ENCODE data around the gene HSD3B2.

HSD3B2 gene

DNA sequence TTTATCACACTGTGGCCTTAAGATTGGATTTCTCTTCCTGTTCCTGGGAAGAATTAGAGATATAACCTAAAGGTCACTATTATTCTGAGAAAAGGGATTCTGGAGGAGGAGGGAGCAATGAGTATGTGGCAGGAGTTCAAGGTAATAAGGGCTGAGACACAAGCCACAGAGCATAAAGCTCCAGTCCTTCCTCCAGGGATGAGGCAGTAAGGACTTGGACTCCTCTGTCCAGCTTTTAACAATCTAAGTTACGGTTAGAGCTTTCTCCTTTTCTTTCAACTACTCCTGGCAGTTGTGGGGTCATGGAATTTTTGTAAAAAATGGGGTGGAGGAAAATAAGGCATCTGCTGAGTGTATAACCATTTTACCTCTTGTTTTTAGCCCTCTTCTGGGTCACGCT, at the start of gene HSD3B2:
Gene HSD3B2 (plus strand): TSS at position 201 of the 400 bp plus-strand sequence. CDS start 270 bp downstream, outside the sequence.
- TF ChIP-seq, protein P1, sequence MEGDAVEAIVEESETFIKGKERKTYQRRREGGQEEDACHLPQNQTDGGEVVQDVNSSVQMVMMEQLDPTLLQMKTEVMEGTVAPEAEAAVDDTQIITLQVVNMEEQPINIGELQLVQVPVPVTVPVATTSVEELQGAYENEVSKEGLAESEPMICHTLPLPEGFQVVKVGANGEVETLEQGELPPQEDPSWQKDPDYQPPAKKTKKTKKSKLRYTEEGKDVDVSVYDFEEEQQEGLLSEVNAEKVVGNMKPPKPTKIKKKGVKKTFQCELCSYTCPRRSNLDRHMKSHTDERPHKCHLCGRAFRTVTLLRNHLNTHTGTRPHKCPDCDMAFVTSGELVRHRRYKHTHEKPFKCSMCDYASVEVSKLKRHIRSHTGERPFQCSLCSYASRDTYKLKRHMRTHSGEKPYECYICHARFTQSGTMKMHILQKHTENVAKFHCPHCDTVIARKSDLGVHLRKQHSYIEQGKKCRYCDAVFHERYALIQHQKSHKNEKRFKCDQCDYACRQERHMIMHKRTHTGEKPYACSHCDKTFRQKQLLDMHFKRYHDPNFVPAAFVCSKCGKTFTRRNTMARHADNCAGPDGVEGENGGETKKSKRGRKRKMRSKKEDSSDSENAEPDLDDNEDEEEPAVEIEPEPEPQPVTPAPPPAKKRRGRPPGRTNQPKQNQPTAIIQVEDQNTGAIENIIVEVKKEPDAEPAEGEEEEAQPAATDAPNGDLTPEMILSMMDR (IDR thresholded peaks at IDR 0.05; ENCODE audit: low read depth, low read length), result no peak
- DNase-seq, result no peak

DNA sequence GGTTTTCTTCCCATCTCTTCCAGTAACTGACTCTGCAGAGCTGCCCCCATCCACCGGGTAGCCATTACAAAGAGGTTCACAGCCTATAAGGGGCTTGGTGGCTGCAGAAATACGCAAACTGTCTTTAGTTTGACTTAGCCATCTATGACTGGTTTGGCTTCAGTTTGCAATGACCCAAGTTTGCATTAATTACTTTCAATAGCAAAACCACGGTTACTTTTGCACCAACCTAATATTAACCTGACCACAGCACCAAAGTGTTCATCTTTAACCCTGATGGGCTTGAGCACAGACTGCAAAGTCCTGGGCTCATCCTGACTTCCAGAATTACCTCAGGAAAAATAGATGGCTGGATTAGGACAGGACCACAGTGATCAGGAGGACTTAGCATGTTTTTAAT, 48.5 kb upstream of the HSD3B2 start:
- TF ChIP-seq, protein P1 (IDR thresholded peaks at IDR 0.05; ENCODE audit: low read depth, low read length), result no peak
- H3K4me3 ChIP-seq (ENCODE audit: low read depth, low read length), result no peak overlapping the region
- DNase-seq, result no peak
- no peaks in the 10 kb centered on the region for H3K36me3 ChIP-seq
- H3K27ac ChIP-seq, result no peak overlapping the region
- no peaks in the 10 kb centered on the region for H3K9me3 ChIP-seq (ENCODE audit: severe bottlenecking)
- H3K27me3 ChIP-seq (ENCODE audit: insufficient read depth, low read depth, severe bottlenecking), result no peaks in the 10 kb centered on the region

More for the DNA sequence above, at the start of gene HSD3B2:
- Histone ChIP-seq H3K36me3 (no peaks in the 10 kb centered on the region), H3K27me3 (ENCODE audit: insufficient read depth, low read depth, severe bottlenecking) (peaks cover 2% of the 10 kb centered on the region), H3K9me3 (ENCODE audit: severe bottlenecking) (no peaks in the 10 kb centered on the region), H3K27ac (no peak within 1 kb of the TSS), H3K4me3 (ENCODE audit: low read depth, low read length) (no peak within 1 kb of the TSS)

DNA sequence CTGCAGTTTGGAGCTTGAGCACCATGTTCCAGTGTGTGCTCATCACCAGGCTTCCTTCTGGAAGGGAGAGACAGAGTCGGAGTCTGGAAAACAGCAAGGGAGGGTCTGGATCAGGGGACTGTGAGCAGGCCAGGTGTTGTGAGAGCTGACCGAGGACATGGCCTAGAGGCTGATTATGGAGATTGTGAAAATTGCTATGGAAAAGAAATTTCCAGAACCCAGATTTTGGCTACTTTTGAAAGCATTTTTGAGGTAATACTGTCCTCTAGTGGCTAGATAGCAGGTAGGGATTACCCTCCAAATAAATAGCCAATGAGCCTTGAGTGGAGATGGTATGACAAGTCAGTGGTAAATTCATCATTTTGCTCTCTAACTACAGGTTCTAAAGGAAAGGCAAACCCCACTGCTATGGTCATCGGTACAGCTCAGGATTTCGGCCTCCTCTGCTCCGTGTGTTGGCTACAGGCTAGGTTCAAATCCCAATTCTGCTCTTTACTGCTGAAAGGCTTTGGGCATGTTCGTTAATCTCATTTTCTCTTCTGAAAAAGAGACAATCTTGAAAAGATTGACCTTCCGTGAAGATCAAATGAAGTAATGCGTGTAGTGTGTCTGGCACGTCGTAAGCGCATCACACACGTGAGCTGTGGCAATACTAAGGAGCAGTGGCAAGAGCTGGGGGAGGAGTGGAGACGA, 47.4 kb upstream of the HSD3B2 start:
- Histone ChIP-seq H3K4me3 (ENCODE audit: low read depth, low read length) (no peak overlapping the region), H3K27me3 (ENCODE audit: insufficient read depth, low read depth, severe bottlenecking) (no peaks in the 10 kb centered on the region), H3K36me3 (no peaks in the 10 kb centered on the region), H3K9me3 (ENCODE audit: severe bottlenecking) (no peaks in the 10 kb centered on the region), H3K27ac (no peak overlapping the region)
- no peak for DNase-seq
- TF ChIP-seq, protein P1 (IDR thresholded peaks at IDR 0.05; ENCODE audit: low read depth, low read length), result peak; percentile 83

DNA sequence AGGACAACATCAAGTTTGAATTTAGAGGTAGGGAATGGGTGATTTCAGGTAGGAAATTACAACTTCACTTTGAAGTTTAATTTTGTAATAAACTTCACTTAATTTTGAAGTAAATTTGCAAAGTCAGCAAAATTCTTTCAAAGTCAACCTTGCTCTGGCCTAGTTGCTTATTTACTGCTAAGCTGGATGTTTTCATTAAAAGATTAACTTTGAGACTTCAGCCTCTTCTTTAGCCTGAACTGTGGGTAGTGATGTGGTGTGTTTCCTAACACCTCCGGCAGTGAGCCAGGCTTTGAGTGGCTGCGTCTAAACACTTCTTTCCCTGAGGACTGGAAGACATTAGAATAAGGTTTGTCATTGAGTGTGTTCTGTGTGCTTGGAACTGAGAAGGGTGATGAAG, 46.4 kb upstream of the HSD3B2 start, which contains the start of gene HAO2:
Gene HAO2 (plus strand): TSS at position 232 of the 400 bp plus-strand sequence. CDS start 12,301 bp downstream, outside the sequence.
- TF ChIP-seq, protein P1 (IDR thresholded peaks at IDR 0.05; ENCODE audit: low read depth, low read length), result no peak

DNA sequence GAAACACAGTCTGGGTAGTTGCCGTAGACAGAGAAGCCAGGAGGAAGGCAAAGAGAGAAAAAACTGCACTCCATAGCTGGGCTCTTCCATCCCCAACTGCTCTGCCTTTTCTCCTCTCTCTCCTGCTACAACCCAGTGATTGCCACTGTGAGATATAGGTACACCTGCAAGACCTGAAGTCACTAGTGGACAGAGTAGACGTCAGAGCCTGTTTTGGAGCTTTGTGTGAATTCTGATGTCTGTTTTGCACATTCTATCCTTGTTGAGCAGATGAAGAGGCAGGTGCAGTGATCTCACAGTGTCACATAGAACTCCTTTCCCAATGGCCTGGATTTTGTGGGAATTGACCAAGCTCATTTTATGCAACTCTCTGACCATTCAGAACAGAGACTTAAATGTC, 44.2 kb upstream of the HSD3B2 start:
- no peaks in the 10 kb centered on the region for H3K36me3 ChIP-seq
- no peak overlapping the region for H3K27ac ChIP-seq
- TF ChIP-seq, protein P1 (IDR thresholded peaks at IDR 0.05; ENCODE audit: low read depth, low read length), result no peak
- H3K27me3 ChIP-seq (ENCODE audit: insufficient read depth, low read depth, severe bottlenecking), result peaks cover 12% of the 10 kb centered on the region
- H3K4me3 ChIP-seq (ENCODE audit: low read depth, low read length), result no peak overlapping the region
- H3K9me3 ChIP-seq (ENCODE audit: severe bottlenecking), result no peaks in the 10 kb centered on the region
- DNase-seq, result no peak

More for the DNA sequence above, 46.4 kb upstream of the HSD3B2 start, which contains the start of gene HAO2:
- Histone ChIP-seq H3K36me3 (no peaks in the 10 kb centered on the region), H3K4me3 (ENCODE audit: low read depth, low read length) (no peak within 1 kb of the TSS), H3K27ac (no peak within 1 kb of the TSS), H3K9me3 (ENCODE audit: severe bottlenecking) (no peaks in the 10 kb centered on the region), H3K27me3 (ENCODE audit: insufficient read depth, low read depth, severe bottlenecking) (peaks cover 9% of the 10 kb centered on the region)
- DNase-seq, result no peak

Data from WERI-Rb-1 (cell line).